WTC11 (cell line): ENCODE results near the gene NRIP3.

Experiments
- CREM ChIP-seq: sonication (generic); formaldehyde crosslinking; IDR thresholded peaks from 2 replicates; pipeline ENCODE4 v1.8.1; 2022; ENCODE audit warnings: mild to moderate bottlenecking, missing genetic modification reagents, moderate library complexity
- JUN ChIP-seq: sonication (generic); formaldehyde crosslinking; IDR thresholded peaks from 2 replicates; pipeline ENCODE4 v1.8.0; 2023; ENCODE audit warnings: mild to moderate bottlenecking, missing genetic modification reagents
- NFYB ChIP-seq: sonication (generic); formaldehyde crosslinking; conservative IDR thresholded peaks from 2 replicates; pipeline ENCODE4 v1.8.0; 2022; ENCODE audit warnings: low read depth, missing genetic modification reagents
- NR2C2 ChIP-seq: sonication (generic); formaldehyde crosslinking; IDR thresholded peaks from 2 replicates; pipeline ENCODE4 v1.8.0; 2022; ENCODE audit warnings: mild to moderate bottlenecking, missing genetic modification reagents
- PRRX2 ChIP-seq: fragments of 250-450 bp; sonication (Bioruptor Pico); IDR thresholded peaks from 2 replicates; pipeline ENCODE4 v1.8.0; 2021; ENCODE audit warnings: mild to moderate bottlenecking
- ZNF138 ChIP-seq: sonication (generic); formaldehyde crosslinking; conservative IDR thresholded peaks from 2 replicates; pipeline ENCODE4 v1.8.1; 2022; ENCODE audit warnings: mild to moderate bottlenecking, moderate library complexity, missing genetic modification reagents
- ZNF416 ChIP-seq: fragments of 250-450 bp; sonication (Bioruptor Pico); IDR thresholded peaks from 2 replicates; pipeline ENCODE4 v1.9.0; 2021; ENCODE audit warnings: mild to moderate bottlenecking, inconsistent platforms
- TF ChIP-seq, protein P1 (sequence below): fragments of 200-600 bp; IDR thresholded peaks from 2 replicates; pipeline ENCODE4 v1.8.0; 2022; ENCODE audit warnings: antibody characterized with exemption
- TF ChIP-seq, protein P2 (sequence below): sonication (generic); formaldehyde crosslinking; IDR thresholded peaks from 2 replicates; pipeline ENCODE4 v1.8.1; 2022; ENCODE audit warnings: mild to moderate bottlenecking, missing genetic modification reagents, moderate library complexity, borderline replicate concordance
- TF ChIP-seq, protein P3 (sequence below): sonication (generic); formaldehyde crosslinking; IDR thresholded peaks from 2 replicates; pipeline ENCODE4 v1.8.1; 2023; ENCODE audit warnings: mild to moderate bottlenecking, missing genetic modification reagents, moderate library complexity

DNA sequence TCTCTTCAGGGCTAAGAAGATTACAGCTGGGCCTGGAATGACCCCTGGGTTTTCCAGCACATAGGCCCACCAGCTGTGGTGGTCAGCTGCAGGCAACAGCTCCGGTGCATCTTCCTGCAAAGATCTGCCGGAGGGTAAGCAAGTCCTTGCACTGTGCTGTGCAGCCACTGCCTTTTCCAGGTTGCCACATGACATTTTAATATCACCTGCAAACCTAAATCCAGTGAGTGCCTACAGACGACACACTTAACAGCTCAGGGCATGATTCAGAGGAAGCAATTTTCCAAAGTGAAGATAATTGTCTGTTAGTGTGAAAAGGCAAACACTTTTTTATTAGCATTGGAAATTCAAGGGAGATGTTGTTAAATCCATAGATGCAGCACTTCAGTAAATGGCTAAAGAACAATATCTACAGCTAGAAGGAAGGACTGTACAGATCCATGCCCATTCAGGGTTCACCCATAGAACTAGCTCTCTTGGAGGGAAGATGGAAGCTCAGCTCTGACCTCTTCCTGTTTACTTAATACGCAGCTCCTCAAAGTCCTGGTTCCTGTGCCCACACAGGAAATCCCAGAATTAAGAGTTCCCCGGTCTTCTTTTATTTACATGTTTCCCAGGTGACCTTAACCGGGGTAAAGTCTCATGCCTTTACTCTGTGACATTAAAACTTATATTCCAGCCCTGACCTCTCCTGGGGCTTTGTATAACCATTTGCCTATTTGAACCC is 13.3 kb upstream of the NRIP3 start:
- TF ChIP-seq CREM (CRISPR knock-in tag), result no peak
- TF ChIP-seq, protein P1, sequence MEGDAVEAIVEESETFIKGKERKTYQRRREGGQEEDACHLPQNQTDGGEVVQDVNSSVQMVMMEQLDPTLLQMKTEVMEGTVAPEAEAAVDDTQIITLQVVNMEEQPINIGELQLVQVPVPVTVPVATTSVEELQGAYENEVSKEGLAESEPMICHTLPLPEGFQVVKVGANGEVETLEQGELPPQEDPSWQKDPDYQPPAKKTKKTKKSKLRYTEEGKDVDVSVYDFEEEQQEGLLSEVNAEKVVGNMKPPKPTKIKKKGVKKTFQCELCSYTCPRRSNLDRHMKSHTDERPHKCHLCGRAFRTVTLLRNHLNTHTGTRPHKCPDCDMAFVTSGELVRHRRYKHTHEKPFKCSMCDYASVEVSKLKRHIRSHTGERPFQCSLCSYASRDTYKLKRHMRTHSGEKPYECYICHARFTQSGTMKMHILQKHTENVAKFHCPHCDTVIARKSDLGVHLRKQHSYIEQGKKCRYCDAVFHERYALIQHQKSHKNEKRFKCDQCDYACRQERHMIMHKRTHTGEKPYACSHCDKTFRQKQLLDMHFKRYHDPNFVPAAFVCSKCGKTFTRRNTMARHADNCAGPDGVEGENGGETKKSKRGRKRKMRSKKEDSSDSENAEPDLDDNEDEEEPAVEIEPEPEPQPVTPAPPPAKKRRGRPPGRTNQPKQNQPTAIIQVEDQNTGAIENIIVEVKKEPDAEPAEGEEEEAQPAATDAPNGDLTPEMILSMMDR, result no peak
- TF ChIP-seq, protein P2, sequence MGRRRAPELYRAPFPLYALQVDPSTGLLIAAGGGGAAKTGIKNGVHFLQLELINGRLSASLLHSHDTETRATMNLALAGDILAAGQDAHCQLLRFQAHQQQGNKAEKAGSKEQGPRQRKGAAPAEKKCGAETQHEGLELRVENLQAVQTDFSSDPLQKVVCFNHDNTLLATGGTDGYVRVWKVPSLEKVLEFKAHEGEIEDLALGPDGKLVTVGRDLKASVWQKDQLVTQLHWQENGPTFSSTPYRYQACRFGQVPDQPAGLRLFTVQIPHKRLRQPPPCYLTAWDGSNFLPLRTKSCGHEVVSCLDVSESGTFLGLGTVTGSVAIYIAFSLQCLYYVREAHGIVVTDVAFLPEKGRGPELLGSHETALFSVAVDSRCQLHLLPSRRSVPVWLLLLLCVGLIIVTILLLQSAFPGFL (CRISPR knock-in tag), result no peak
- no peak for TF ChIP-seq ZNF416 (CRISPR knock-in tag)
- no peak for TF ChIP-seq JUN
- TF ChIP-seq ZNF138 (CRISPR knock-in tag), result no peak
- TF ChIP-seq, protein P3, sequence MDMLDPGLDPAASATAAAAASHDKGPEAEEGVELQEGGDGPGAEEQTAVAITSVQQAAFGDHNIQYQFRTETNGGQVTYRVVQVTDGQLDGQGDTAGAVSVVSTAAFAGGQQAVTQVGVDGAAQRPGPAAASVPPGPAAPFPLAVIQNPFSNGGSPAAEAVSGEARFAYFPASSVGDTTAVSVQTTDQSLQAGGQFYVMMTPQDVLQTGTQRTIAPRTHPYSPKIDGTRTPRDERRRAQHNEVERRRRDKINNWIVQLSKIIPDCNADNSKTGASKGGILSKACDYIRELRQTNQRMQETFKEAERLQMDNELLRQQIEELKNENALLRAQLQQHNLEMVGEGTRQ, result no peak
- no peak for TF ChIP-seq NR2C2 (CRISPR knock-in tag)
- no peak for TF ChIP-seq NFYB (CRISPR knock-in tag)
- TF ChIP-seq PRRX2 (CRISPR knock-in tag), result no peak
